A673 (cell line): ENCODE data around the gene GRIK3. TPM values are rescaled to one million over a fixed set of nuclear protein-coding genes. Genes with fewer than 3 reads are reported as not detected.

ENCODE experiments used
- BruUV-seq: library from RNA; stranded (reverse); fragments of 400-500 nt; replicated peaks from 2 replicates; lab custom pipeline; 2021; lab: Mats Ljungman, UMichigan
- CTCF ChIA-PET: fragments of 300-600 bp; sonication (Branson Sonifier 250); formaldehyde crosslinking; loops from one replicate; lab custom pipeline; 2022; ENCODE audit warnings: antibody characterized with exemption; lab: Charles Lee
- POLR2A ChIA-PET: fragments of 300-600 bp; sonication (Branson Sonifier 250); formaldehyde crosslinking; loops from one replicate; lab custom pipeline; 2022; ENCODE audit warnings: antibody characterized with exemption; ENCODE audit not compliant: low non-redundant PET; lab: Charles Lee
- DNase-seq: peaks from one replicate; pipeline ENCODE4 v3.0.0-alpha.2; 2015; ENCODE audit warnings: low spot score
- H3K27ac ChIP-seq: fragments of 200-600 bp; sonication (generic); 2 replicates; pipeline ENCODE4 v1.5.1; 2016; ENCODE audit warnings: mixed run types, low read depth, mild to moderate bottlenecking, mixed read lengths, antibody characterized with exemption, low read length; ENCODE audit not compliant: poor library complexity, severe bottlenecking
- H3K27me3 ChIP-seq: fragments of 200-600 bp; sonication (generic); replicated peaks from 2 replicates; pipeline ENCODE4 v1.6.1; 2017; ENCODE audit warnings: mixed run types, low read depth, mild to moderate bottlenecking, mixed read lengths, antibody characterized with exemption, low read length; ENCODE audit not compliant: insufficient read depth, poor library complexity
- H3K36me3 ChIP-seq: fragments of 200-600 bp; sonication (generic); 2 replicates; pipeline ENCODE4 v1.6.1; 2016; ENCODE audit warnings: mixed run types, mild to moderate bottlenecking, mixed read lengths, antibody characterized with exemption, low read length; ENCODE audit not compliant: insufficient read depth, poor library complexity, severe bottlenecking
- H3K4me1 ChIP-seq: fragments of 200-600 bp; sonication (generic); 2 replicates; pipeline ENCODE4 v1.6.1; 2017; ENCODE audit warnings: mixed run types, mild to moderate bottlenecking, mixed read lengths, antibody characterized with exemption, low read length; ENCODE audit not compliant: insufficient read depth, poor library complexity, severe bottlenecking
- H3K4me3 ChIP-seq: fragments of 200-600 bp; sonication (generic); 2 replicates; pipeline ENCODE4 v1.5.1; 2016; ENCODE audit warnings: low read depth, mixed run types, mild to moderate bottlenecking, mixed read lengths, low read length; ENCODE audit not compliant: poor library complexity, severe bottlenecking
- H3K9me3 ChIP-seq: fragments of 200-600 bp; sonication (generic); 2 replicates; pipeline ENCODE4 v1.6.1; 2016; ENCODE audit warnings: mixed run types, low read depth, mild to moderate bottlenecking, mixed read lengths, antibody characterized with exemption, low read length; ENCODE audit not compliant: poor library complexity, severe bottlenecking
- EZH2 ChIP-seq: fragments of 200-600 bp; sonication (generic); IDR thresholded peaks from 2 replicates; pipeline ENCODE4 v1.6.1; 2017; ENCODE audit warnings: borderline replicate concordance, low read depth, mild to moderate bottlenecking, mixed read lengths, antibody characterized with exemption, low read length; ENCODE audit not compliant: poor library complexity, severe bottlenecking
- intact Hi-C: fragments of 100-400 bp; cut with micrococcal nuclease; formaldehyde crosslinking; loops from one replicate; pipeline ENCODE4 v1.10.0; 2022; ENCODE audit not compliant: unreplicated experiment
- total RNA-seq: library from RNA; stranded (reverse); gene quantifications from 2 replicates; pipeline ENCODE4 v1.2.3, GENCODE V29; 2021
- TF ChIP-seq, protein P1 (sequence below): fragments of 300-800, 200-600 bp; sonication (generic); conservative IDR thresholded peaks from 2 replicates; pipeline ENCODE4 v1.5.1; 2017; ENCODE audit warnings: low read depth, mild to moderate bottlenecking, antibody characterized with exemption, low read length, moderate library complexity, mixed read lengths

Gene GRIK3
- total RNA-seq, 1 experiment from 2014 or later: 0.17 TPM

- peak; percentile 17 for DNase-seq
- H3K4me3 ChIP-seq: no peak overlapping the region
- intact Hi-C loops: no loop called here
- no peaks in the 10 kb centered on the region for H3K27me3 ChIP-seq
- H3K36me3 ChIP-seq: no peaks in the 10 kb centered on the region
- TF ChIP-seq, protein P1, sequence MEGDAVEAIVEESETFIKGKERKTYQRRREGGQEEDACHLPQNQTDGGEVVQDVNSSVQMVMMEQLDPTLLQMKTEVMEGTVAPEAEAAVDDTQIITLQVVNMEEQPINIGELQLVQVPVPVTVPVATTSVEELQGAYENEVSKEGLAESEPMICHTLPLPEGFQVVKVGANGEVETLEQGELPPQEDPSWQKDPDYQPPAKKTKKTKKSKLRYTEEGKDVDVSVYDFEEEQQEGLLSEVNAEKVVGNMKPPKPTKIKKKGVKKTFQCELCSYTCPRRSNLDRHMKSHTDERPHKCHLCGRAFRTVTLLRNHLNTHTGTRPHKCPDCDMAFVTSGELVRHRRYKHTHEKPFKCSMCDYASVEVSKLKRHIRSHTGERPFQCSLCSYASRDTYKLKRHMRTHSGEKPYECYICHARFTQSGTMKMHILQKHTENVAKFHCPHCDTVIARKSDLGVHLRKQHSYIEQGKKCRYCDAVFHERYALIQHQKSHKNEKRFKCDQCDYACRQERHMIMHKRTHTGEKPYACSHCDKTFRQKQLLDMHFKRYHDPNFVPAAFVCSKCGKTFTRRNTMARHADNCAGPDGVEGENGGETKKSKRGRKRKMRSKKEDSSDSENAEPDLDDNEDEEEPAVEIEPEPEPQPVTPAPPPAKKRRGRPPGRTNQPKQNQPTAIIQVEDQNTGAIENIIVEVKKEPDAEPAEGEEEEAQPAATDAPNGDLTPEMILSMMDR: peak; percentile 73
- no peak for TF ChIP-seq EZH2
- H3K27ac ChIP-seq: no peak overlapping the region
- no peaks in the 10 kb centered on the region for H3K9me3 ChIP-seq
- CTCF ChIA-PET: interaction anchor here (0.7 to 1.4 kb wide), 2 partner anchors 14 to 276 kb away, joined by 3 to 4 read pairs; no protein-coding TSS in a partner anchor
- BruUV-seq: no TSS peak
- POLR2A ChIA-PET: no interaction called here
- no peaks in the 10 kb centered on the region for H3K4me1 ChIP-seq
Measured at GRCh38 chr1:36864182-36864822, 170.0 kb downstream of the GRIK3 start.

- Histone ChIP-seq H3K27ac (no peak overlapping the region), H3K9me3 (no peaks in the 10 kb centered on the region), H3K4me3 (no peak overlapping the region), H3K4me1 (no peaks in the 10 kb centered on the region), H3K36me3 (no peaks in the 10 kb centered on the region), H3K27me3 (no peaks in the 10 kb centered on the region)
- ChIA-PET POLR2A (no interaction called here), CTCF (interaction anchor here (1.4 kb wide), 1 partner anchor 15 kb away, joined by 3 read pairs; no protein-coding TSS in a partner anchor)
- TF ChIP-seq EZH2: no peak
- TF ChIP-seq, protein P1: no peak
- BruUV-seq: no TSS peak
- no peak for DNase-seq
- intact Hi-C loops: no loop called here
Measured at GRCh38 chr1:36863500-36863899, 170.8 kb downstream of the GRIK3 start.

- ChIA-PET CTCF (no interaction called here), POLR2A (no interaction called here)
- TF ChIP-seq, protein P1: no peak
- TF ChIP-seq EZH2: no peak
- intact Hi-C loops: no loop called here
- H3K9me3 ChIP-seq: no peaks in the 10 kb centered on the region
- no peaks in the 10 kb centered on the region for H3K27me3 ChIP-seq
- no peaks in the 10 kb centered on the region for H3K36me3 ChIP-seq
- no peak for DNase-seq
- H3K4me3 ChIP-seq: no peak overlapping the region
- no TSS peak for BruUV-seq
- no peak overlapping the region for H3K27ac ChIP-seq
- H3K4me1 ChIP-seq: no peaks in the 10 kb centered on the region
Measured at GRCh38 chr1:36863061-36863460, 171.3 kb downstream of the GRIK3 start.
